Measurements from ENCODE around the gene MDM1.

Gene MDM1

GRCh38 chr12:68356060-68356695 is 24.0 kb upstream of the MDM1 start:
- DNase-seq (ENCODE audit: low read depth, low spot score): no peak

GRCh38 chr12:68354977-68355541 is 22.9 kb upstream of the MDM1 start:
- DNase-seq (ENCODE audit: low read depth, low spot score): no peak

GRCh38 chr12:68352067-68352466 is 19.9 kb upstream of the MDM1 start:
- no peak for DNase-seq (ENCODE audit: low read depth, low spot score)

- no peak for DNase-seq (ENCODE audit: low read depth, low spot score)
Observed at GRCh38 chr12:68350753-68351152, 18.6 kb upstream of the MDM1 start.

GRCh38 chr12:68349921-68350606 is 17.9 kb upstream of the MDM1 start:
- no peak for DNase-seq (ENCODE audit: low read depth, low spot score)

- DNase-seq (ENCODE audit: low read depth, low spot score): no peak
Observed at GRCh38 chr12:68349220-68349621, 17.1 kb upstream of the MDM1 start.

GRCh38 chr12:68348419-68348818 is 16.3 kb upstream of the MDM1 start:
- DNase-seq (ENCODE audit: low read depth, low spot score): no peak

GRCh38 chr12:68345763-68346162 is 13.6 kb upstream of the MDM1 start:
- no peak for DNase-seq (ENCODE audit: low read depth, low spot score)

GRCh38 chr12:68344126-68344525 is 12.0 kb upstream of the MDM1 start:
- DNase-seq (ENCODE audit: low read depth, low spot score): no peak

GRCh38 chr12:68342966-68343365 is 10.8 kb upstream of the MDM1 start:
- DNase-seq (ENCODE audit: low read depth, low spot score): no peak

GRCh38 chr12:68341822-68342221 is 9.7 kb upstream of the MDM1 start:
- DNase-seq (ENCODE audit: low read depth, low spot score): no peak

GRCh38 chr12:68340404-68341270 is 8.5 kb upstream of the MDM1 start:
- DNase-seq (ENCODE audit: low read depth, low spot score): no peak

- DNase-seq (ENCODE audit: low read depth, low spot score): no peak
Observed at GRCh38 chr12:68336889-68337303, 4.7 kb upstream of the MDM1 start.

- no peak for DNase-seq (ENCODE audit: low read depth, low spot score)
Observed at GRCh38 chr12:68335462-68335861, 3.3 kb upstream of the MDM1 start.

GRCh38 chr12:68334132-68334531 is 2.0 kb upstream of the MDM1 start:
- no peak for DNase-seq (ENCODE audit: low read depth, low spot score)

GRCh38 chr12:68332728-68333630 is 817 bp upstream of the MDM1 start:
- DNase-seq (ENCODE audit: low read depth, low spot score): no peak

- DNase-seq (ENCODE audit: low read depth, low spot score): no peak
Observed at GRCh38 chr12:68331500-68331868, 678 bp downstream of the MDM1 start.

GRCh38 chr12:68327896-68328295 is 4.3 kb downstream of the MDM1 start:
- no peak for DNase-seq (ENCODE audit: low read depth, low spot score)

GRCh38 chr12:68326716-68327115 is 5.4 kb downstream of the MDM1 start:
- DNase-seq (ENCODE audit: low read depth, low spot score): no peak

GRCh38 chr12:68325966-68326365 is 6.2 kb downstream of the MDM1 start:
- no peak for DNase-seq (ENCODE audit: low read depth, low spot score)

- no peak for DNase-seq (ENCODE audit: low read depth, low spot score)
Observed at GRCh38 chr12:68324531-68324930, 7.6 kb downstream of the MDM1 start.

Data from activated naive CD8-positive, alpha-beta T cell treated with anti-CD3 and anti-CD28 coated beads, Interleukin-2, amount 50 U/mL, for 16 hours (primary cell).